Left colon (tissue), 2 donors: ENCODE measurements around the gene RAX2. TPM values are rescaled to one million over a fixed set of nuclear protein-coding genes. Genes with fewer than 3 reads are reported as not detected.
"Not testable (repeated sequence)": the region's sequence is repeated elsewhere in the genome, so short reads cannot be mapped to it uniquely, and the experiment has no call there.

Source experiments
- ATAC-seq: fragments of 200-7000 bp; cut with Tn5 transposase; one replicate; pipeline ENCODE4 v1.9.1; 2020; ENCODE audit warnings: mild to moderate bottlenecking, moderate library complexity
- DNase-seq, 2 donors: peaks; one replicate each; pipeline ENCODE4 v3.0.0-alpha.2; 2020
- intact Hi-C, 2 donors: fragments of 100-400 bp; cut with DNase I in 1 of 2; cut with micrococcal nuclease in 1 of 2; formaldehyde crosslinking; loops; one replicate each; pipeline versions ENCODE4 v1.11.2 to v1.14.0; 2022; cut with DNase I, micrococcal nuclease
- total RNA-seq, 2 donors: library from RNA; stranded (reverse); fragmentation: NEBNext Ultra II Directional; extraction: Animal tissue kit (Norgen Biotek cat#: 25700); gene quantifications; one replicate each; pipeline ENCODE4 v1.2.1, GENCODE V29; 2021
- donor health status: DM: no; HTN: no; CAD: no.
- donor health status: DM: yes; HTN: yes; CAD: no.

RAX2 gene
- total RNA-seq, 2 donors from 2014 or later, result not detected

DNA sequence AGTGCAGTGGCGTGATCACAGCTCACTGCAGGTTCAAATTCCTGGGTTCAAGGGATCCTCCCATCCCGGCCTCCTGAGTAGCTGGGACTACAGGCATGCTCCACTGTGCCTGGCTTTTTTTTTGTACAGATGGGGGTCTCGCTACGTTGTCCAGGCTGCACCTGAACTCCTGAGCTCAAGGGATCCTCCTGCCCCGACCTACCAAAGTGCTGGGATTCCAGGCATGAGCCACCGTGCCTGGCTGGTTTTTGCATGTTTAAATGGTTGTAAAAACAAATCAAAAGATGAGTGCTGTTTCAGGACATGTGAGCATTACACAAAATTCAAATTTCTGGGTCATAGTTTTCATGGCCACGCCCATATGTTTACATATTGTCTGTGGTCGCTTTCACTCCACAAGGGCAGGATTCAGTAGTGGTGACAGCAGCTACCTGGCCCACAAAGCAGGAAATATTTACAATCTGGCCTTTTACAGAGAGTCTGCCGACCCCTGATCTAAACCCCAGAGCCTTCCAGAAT, 8.8 kb upstream of the RAX2 start:
- intact Hi-C loops, result no loop called here
- ATAC-seq (no peak), DNase-seq (no peak)

DNA sequence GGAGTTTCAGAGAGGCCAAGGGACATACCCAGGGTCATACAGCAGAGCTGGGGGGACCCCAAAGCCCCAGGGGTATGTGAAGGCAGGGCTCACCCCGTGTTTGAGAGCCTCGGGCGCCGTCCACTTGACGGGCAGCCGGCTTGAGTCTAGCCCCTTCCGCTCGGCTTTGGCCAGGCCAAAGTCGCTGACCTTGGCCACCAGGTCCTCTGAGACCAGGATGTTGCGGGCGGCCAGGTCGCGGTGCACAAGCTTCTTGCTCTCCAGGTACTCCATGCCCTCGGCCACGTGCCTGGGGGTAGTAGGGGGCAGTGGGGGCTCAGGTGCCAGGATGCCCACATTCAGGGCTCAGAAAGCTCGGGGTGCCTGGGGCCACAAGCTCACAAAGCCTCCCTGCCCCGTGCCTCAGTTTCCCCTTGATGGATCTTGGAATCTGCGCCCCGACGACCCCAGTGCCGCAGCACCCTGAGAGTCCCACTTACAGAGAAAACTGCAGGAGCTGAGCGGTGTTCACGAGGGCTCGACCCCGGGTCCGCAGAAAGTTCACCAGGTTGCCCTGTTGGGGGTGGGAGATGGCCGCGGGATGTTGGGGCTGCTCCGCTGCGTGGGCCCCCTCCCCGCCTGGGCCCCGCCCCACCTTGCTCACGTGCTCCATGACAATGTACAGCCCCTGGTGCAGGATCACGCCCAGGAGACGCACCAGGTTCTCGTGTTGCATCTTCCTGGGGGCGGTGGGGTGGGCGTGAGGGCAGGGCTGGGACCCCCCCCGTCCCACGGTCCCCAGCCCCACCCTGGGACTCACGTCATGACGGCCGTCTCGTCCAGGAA, 7.1 kb upstream of the RAX2 start:
- intact Hi-C loops, result no loop called here

DNA sequence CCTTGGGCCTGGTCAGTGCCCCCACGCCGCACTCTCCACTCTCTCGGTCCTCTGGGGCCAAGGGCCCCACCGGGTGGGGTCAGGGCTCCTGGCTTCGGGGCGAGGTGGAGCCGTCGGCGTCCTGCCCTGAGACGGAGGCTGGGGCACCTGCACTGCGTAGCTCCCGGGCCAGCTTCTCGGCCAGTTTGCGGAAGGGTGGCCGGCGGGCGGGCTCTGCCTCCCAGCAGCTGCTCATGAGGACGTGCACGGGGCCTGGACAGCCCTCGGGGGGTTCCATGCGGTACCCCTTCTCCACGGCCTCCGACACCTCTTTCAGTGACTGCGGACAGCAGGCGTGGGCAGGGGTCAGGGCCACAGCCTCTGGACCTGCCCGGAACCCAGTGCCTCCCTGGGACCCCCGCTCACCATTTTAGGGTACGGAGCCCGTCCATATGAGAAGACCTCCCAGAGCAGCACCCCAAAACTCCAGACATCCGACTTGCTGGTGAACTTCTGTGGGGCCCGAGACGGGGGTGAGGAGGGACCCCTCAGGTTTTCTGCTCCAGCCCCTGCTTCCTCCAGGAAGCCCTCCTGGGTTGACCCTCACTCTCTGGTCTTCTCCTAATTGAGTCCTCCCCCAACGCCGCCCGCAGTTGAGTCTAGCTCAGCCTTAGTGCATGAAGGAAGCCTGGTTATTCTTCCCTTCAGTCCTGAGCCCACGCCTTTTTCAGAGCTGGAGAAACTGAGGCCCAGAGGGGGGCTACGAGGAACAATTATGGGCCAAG, 6.3 kb upstream of the RAX2 start:
- DNase-seq (no peak), ATAC-seq (no peak)
- intact Hi-C loops, result no loop called here

More for the DNA sequence above, 7.1 kb upstream of the RAX2 start:
- DNase-seq (no peak), ATAC-seq (no peak)

DNA sequence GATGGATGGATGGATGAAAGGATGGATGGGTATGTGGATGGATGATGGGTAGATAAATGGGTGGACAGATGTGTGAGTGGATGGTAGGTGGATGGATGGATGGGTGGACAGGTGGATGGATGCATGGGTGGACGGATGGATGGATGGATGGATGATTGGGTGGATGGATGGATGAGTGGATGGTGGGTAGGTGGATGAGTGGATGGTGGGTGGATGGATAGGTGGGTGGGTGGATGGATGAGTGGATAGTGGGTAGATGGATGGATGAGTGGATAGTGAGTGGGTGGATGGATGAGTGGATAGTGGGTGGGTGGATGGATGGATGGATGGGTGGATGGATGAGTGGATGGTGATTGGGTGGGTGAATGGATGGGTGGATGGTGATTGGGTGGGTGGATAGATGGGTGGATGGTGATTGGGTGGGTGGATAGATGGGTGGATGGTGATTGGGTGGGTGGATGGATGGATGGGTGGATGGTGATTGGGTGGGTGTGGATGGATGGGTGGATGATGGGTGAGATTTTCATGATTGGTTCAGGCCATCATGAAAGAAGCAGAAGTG, 4.5 kb upstream of the RAX2 start:
- ATAC-seq (no peak), DNase-seq (no peak)
- intact Hi-C loops, result no loop called here

DNA sequence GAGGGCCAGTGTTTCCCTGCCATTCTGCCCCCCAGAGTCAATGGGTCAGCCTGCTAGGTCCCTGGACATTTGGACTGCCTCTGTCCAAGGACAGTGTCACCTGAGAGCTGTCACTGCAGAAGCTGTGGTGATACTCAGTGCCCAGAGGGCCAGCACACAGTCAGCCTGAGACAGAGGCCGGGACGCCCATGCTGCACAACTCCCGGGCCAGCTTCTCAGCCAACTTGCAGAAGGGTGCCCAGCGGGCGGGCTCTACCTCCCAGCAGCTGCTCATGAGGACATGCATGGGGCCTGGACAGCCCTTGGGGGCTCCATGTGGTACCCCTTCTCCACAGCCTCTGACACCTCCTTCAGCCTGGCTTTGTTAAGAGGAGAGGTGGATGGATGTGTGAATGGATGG, 3.8 kb upstream of the RAX2 start:
- ATAC-seq (no peak), DNase-seq (no peak)
- intact Hi-C loops, result no loop called here

DNA sequence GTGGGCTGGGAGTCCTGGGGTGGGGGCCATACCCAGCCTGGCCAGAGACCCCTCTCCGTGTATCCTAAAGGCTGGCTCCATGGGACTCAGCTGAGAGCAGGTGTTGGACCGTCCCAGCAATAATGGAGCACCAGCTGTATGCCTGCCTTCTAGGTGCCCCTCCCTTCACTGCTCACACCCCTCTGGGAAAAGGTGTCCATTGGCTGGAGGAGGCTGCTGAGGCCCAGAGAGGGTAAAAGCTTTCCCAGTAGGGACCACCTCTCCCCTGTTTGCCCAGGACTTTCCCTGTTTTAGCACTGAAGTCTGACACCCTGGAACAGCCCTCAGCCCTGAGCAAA, 3.3 kb upstream of the RAX2 start:
- intact Hi-C loops, result no loop called here
- no peak for ATAC-seq
- no peak for DNase-seq

DNA sequence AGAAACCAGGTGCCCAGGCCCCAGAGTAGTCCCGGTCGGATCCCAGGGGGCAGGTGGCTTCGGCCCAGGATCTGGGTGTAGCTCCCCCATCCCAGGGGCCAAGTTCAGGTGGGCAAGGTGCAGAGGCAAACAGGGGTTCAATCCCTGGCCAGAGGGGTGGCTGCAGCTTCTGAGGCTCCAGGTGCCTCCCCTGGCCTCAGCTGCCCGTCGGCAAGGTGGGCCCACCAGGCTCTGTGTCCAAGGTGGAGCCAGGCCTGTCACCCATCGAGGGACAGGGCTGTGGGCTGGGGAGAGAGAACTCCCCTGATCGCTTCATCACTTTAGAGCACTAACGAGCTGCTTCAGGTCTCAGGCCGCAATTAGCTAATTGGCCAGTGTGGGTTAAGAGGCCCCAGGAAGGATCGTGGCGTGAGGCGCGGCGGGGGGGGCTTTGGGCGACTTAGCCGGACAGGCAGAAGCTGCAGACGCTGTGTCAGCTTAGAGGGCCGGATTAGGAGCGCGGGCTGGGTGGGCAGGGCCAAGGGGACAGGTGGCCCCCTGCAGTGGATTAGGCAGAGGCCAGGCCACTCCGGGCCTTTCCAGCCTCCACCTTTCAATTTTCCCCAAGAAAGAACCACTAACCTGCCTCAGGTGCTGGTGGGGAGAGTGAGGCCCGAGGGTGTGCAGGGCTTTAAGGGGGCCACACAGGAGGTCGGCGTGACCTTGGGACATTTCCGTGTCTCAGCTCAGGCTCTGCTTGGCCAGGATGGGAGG, 2.8 kb upstream of the RAX2 start:
- intact Hi-C loops, result no loop called here
- no peak for ATAC-seq
- DNase-seq, result no peak

DNA sequence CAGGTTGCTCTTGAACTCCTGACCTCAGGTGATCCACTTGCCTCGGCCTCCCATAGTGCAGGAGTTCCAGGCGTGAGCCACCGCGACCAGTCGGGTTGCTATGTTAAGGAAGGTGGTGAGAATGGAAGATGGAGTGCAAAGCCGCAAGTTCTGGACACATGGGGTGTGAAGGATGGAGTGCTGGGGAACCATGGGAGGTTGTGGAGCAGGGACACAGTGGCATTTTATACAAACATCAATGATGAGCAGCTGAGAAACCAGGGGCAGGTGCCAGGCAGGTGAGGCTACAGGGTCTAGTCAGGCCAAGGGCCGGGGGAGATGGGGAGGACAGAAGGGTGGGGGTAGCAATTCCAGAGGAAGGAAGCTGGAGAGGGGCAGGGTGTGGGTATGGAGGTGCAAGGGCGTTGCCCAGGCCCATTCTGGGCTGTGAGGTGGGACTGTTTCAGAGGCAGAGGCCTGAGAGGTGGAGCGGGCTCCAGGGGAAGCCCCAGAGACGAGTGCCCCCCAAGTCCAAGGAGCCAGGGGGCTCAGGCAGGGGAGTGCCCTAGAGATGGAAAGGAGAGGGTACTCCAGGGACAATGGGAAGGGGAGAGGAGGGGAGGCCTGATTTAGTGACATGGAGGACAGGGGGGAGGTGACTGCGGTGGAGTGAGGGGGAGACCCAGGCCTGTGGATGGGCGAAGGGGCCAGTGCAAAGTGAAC, 1.9 kb upstream of the RAX2 start:
- ATAC-seq (no peak), DNase-seq (no peak)
- intact Hi-C loops, result no loop called here

DNA sequence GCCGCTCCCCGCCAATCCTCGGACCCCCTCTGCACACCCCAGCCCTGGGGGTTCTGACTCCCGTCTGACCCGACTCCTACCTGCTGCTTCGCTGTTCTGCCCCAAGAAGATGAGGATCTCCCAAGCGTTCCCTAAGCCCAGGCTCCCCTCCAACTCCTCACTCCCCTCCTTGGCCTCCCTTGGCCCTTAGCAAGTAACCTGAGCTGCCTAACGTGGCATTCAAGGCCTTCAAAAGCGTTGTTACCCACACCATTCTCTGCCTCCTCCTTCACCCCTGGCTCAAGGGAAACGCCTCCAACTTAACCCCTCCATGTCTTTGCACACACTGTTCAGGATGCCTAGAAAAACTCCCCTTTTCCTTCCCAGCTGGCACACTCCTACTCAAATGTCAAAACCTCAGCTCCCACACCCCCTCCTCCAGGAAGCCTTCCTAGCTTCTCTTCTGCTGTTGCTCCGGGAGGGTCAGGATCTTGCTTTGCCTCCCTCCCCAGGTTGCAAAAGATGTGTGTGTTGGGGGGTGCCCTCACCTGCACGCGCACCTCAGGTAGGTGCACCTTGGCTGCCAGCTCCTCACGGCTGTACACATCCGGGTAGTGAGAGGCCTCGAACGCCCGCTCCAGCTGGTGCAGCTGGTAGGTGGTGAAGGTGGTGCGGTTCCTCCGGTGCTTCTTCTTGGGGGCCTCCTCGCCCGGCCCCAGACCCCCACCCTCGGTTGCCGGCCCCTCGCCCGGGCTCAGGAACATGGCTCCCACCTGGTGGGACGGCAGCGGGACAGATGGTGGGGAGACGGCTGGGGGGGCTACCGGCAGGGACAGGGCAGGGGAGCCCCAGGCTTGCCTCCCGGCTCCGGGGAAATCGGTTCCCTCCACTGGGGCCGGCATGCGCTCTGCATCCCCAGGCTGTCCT, 775 bp downstream of the RAX2 start:
- no peak for ATAC-seq
- intact Hi-C loops, result no loop called here
- DNase-seq, result no peak

DNA sequence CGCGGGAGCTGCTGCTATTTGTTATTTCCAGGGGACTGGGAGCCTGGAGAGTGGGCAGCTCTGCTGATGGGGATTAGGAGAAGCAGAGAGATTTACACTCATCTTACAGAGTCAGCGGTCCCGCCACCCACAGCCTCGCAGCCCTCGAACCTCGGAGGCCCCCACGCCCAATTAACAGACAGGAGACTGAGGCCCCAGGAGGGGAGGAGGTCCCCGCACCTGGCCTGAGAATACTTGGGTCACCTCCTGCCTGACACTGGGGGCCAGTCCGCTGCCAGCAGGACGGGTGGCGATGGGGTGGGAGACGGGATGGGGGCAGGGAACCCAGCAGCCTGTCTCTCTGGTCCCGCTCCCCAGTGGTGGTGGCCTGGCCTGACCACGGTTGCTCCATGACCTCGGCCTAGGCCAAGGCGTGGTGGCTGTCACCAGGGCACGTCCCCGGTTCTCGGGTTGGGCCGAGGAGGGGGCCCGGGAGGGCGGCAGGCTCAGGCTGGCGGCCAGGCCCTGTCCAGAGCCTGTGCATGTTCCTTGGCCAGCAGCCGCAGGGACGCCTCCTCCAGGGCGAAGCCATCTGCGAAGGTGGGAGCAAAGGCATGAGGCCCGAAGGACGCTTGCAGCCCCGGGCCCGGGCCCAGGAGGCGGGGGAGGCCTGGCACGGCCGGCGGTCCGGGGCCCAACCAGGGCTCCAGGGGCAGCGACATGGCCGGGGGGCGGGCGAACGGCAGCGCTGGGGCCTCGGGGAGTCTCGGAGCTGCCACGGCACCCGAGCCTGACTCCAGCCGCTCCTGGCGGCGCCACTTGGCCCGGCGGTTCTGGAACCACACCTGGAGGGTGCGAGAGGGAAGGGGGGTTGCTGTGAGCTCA, 1.7 kb downstream of the RAX2 start:
- no peak for DNase-seq
- intact Hi-C loops, result no loop called here
- no peak for ATAC-seq

DNA sequence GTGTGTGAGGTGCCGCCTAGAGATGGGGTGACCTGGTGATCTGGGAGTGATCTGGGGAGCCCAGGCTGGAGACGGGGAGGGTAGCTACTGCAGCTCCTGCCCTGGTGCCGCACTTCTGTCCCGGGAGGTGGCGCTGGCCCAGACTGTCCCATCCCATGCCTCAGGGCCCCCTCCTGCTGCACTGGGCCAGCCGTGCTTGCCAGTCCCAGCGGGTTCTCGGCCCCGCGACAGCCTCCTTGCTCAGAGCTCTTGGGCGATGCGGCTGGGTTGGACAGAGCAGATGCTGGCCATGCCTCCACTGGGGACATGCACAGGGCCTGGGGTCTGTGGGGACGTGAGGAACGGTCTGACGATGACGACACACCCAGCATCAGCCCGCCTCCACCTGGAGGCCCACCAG, 2.5 kb downstream of the RAX2 start:
- intact Hi-C loops, result no loop called here
- no peak for ATAC-seq
- no peak for DNase-seq

DNA sequence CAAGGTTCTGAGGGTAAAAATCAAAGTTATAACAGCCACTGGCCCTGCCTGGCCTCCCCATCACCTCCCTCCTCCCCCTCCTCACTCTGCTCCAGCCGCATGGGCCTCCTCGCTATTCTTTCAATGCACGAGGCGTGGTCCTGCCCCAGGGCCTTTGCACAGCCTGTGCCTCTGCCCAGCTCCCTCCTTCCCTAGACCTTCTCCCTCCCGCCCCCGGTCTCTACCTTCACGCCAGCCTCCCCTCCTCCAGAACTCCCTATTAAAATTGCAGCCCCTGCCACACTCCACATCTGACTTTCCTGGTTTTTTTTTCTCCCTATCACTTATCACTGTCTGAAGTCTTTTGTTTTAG, 3.3 kb downstream of the RAX2 start:
- intact Hi-C loops, result no loop called here
- DNase-seq, result no peak
- no peak for ATAC-seq

DNA sequence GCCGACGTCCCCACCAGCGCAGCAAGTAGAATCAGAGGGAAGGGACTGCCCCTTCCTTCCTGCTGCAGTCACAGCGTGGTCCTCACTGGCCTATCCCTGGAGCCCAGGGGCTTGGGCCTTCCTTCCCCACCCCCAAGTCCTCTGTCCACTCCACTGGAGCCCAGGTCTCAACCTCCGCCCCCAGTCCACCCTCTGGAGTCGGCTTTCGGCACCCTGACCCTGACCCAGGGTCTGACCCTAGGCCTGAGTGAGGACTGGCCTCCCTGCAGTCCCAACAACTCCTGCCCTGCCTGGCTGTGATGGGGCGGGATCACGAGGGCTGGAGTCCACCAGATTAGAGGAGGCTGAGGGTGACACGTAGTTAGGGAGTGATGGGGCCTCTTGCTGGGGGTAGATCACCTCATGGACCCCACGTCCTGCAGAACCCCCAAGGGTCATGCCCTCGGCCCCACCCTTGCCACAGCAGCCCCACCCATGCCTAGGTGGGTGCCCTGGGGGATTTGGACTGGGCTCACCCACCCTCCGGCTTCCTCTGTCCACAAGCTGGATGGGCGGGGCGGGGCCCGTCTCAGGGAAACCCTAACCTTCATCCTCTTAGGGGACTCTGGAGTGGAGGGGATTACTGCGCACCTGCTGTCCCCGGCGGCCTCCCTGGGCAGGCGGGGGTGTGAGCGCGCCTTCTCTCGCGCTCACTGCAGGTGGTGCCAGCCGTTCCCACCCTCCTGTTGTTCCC, 3.8 kb downstream of the RAX2 start:
- intact Hi-C loops, result no loop called here
- no peak for DNase-seq

DNA sequence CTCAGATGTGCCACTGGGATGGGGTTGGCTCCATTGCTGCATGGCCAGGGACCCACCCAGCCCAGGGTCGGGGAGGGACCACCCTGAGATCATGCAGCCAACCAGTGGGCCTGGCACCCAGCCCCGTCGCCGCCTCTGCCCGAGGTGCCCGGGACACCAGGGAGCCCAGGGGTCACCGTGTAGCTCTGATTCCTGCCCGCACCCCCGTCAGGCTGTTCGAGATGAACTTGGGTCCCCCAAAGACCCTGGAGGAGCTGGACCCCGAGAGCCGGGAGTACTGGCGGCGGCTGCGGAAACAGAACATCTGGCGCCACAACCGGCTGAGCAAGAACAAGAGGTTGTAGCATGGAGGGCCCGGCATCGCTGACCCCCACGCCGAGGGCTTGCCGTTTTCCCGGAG, 5.0 kb downstream of the RAX2 start:
- no peak for ATAC-seq
- intact Hi-C loops, result no loop called here
- DNase-seq, result no peak

More for the DNA sequence above, 3.8 kb downstream of the RAX2 start:
- no peak for ATAC-seq

DNA sequence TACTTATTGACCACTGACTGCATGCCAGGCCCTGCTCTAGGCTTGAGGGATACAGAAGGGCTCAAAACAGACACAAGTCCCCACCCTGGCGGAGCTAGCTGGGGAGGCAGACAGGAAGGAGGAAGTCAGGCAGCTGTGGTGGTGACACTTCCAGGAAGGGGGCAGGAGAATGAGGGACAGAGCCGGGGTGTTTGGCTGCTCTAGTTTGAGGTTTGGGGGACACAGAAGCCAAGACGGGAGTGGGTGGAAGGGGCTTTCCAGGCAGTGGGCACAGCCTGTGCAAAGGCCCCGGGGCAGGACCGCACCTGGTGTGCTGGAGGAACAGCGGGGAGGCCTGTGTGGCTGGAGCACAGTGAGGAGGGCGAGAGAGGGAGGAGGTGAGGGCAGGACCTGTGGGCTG, 5.5 kb downstream of the RAX2 start:
- DNase-seq, result no peak
- ATAC-seq, result no peak
- intact Hi-C loops, result no loop called here

DNA sequence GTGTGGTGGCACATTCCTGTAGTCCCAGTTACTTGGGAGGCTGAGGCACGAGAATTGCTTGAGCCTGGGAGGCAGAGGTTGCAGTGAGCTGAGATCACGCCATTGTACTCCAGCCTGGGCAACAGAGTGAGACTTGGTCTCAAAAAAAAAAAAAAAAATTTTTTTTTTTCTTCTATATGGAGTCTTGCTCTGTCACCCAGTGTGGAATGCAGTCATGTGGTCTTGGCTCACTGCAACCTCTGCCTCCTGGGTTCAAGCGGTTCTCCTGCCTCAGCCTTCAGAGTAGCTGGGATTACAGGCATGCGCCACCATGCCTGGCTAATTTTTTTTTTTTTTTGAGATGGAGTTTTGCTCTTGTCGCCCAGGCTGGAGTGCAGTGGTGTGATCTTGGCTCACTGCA, 6.3 kb downstream of the RAX2 start:
- DNase-seq, intact Hi-C loops, ATAC-seq: not testable (repeated sequence)
